Smooth muscle cell (in vitro differentiated cells): ENCODE data around the gene B3GNT3. TPM values are rescaled to one million over a fixed set of nuclear protein-coding genes. Genes with fewer than 3 reads are reported as not detected.

ENCODE experiments used
- DNase-seq: peaks from one replicate; lab custom pipeline; 2025; ENCODE audit not compliant: unreplicated experiment; lab: John Stamatoyannopoulos, UW
- H2AFZ ChIP-seq: fragments of 200-600 bp; sonication (generic); 2 replicates; pipeline ENCODE4 v1.6.0; 2016; ENCODE audit warnings: antibody characterized with exemption, low read depth, mild to moderate bottlenecking
- H3F3A ChIP-seq: fragments of 200-600 bp; sonication (generic); 2 replicates; pipeline ENCODE4 v1.6.0; 2017; ENCODE audit warnings: antibody characterized with exemption, low read depth
- H3K27ac ChIP-seq: fragments of 200-600 bp; sonication (generic); 2 replicates; pipeline ENCODE4 v1.5.1; 2016; ENCODE audit warnings: low read depth, mild to moderate bottlenecking
- H3K27me3 ChIP-seq: fragments of 200-600 bp; sonication (generic); 2 replicates; pipeline ENCODE4 v1.6.1; 2016; ENCODE audit warnings: low read depth, mild to moderate bottlenecking
- H3K36me3 ChIP-seq: fragments of 200-600 bp; sonication (generic); 2 replicates; pipeline ENCODE4 v1.5.1; 2016; ENCODE audit warnings: low read depth
- H3K4me1 ChIP-seq: fragments of 200-600 bp; sonication (generic); 2 replicates; pipeline ENCODE4 v1.5.1; 2016; ENCODE audit warnings: low read depth
- H3K4me2 ChIP-seq: fragments of 200-600 bp; sonication (generic); 2 replicates; pipeline ENCODE4 v1.6.0; 2016; ENCODE audit warnings: mild to moderate bottlenecking
- H3K4me3 ChIP-seq: fragments of 200-600 bp; sonication (generic); 2 replicates; pipeline ENCODE4 v1.5.1; 2016; ENCODE audit warnings: mild to moderate bottlenecking
- H3K79me2 ChIP-seq: fragments of 200-600 bp; sonication (generic); 2 replicates; pipeline ENCODE4 v1.6.0; 2016; ENCODE audit warnings: low read depth, mild to moderate bottlenecking
- H3K9ac ChIP-seq: fragments of 200-600 bp; sonication (generic); 2 replicates; pipeline ENCODE4 v1.6.0; 2016; ENCODE audit warnings: low read depth
- H3K9me3 ChIP-seq: fragments of 200-600 bp; sonication (generic); replicated peaks from 2 replicates; pipeline ENCODE4 v1.5.1; 2016; ENCODE audit warnings: low read depth
- H4K20me1 ChIP-seq: fragments of 200-600 bp; sonication (generic); 2 replicates; pipeline ENCODE4 v1.6.0; 2016; ENCODE audit warnings: low read depth
- CTCF ChIP-seq: fragments of 200-600 bp; sonication (generic); IDR thresholded peaks from 2 replicates; pipeline ENCODE4 v1.5.1; 2017; ENCODE audit warnings: borderline replicate concordance, mild to moderate bottlenecking, antibody characterized with exemption; ENCODE audit not compliant: insufficient read depth, poor library complexity, severe bottlenecking
- WGBS: methylation state at CpG from one replicate; pipeline ENCODE4 v1.1.7; 2016; ENCODE audit warnings: low lambda C conversion rate; 5-methylcytosine and 5-hydroxymethylcytosine counted together
- polyA plus RNA-seq: library from polyadenylated mRNA; unstranded; fragments of >200 nt; fragmentation: Nextera tagmentation; extraction: Ambion mirVana; gene quantifications from 2 replicates; pipeline ENCODE4 v1.2.1, GENCODE V29; 2016
- total RNA-seq: library from RNA; depleted of rRNA; stranded (reverse); fragments of >200 nt; gene quantifications from 2 replicates; pipeline ENCODE4 v1.2.3, GENCODE V29; 2014

B3GNT3 gene
- total and polyA plus RNA-seq, 2 experiments from 2014 or later, result 2.8 TPM; not detected in 1

GRCh38 chr19:17843908-17844490 lies 49.1 kb downstream of the B3GNT3 start:
- Histone ChIP-seq H3K4me1 (peaks cover 14% of the 10 kb centered on the region), H2AFZ (no peak overlapping the region), H3K27me3 (peaks cover 6% of the 10 kb centered on the region), H3F3A (no peaks in the 10 kb centered on the region), H3K9me3 (no peaks in the 10 kb centered on the region), H3K36me3 (no peaks in the 10 kb centered on the region), H3K9ac (no peak overlapping the region), H3K27ac (no peak overlapping the region), H3K4me3 (no peak overlapping the region), H4K20me1 (no peaks in the 10 kb centered on the region), H3K79me2 (no peaks in the 10 kb centered on the region), H3K4me2 (no peak overlapping the region)
- no peak for TF ChIP-seq CTCF
- WGBS, result 94% methylated on average over 14 of the region's 14 CpGs
- DNase-seq, result no peak

- H3K4me3 ChIP-seq, result no peak overlapping the region
- no peaks in the 10 kb centered on the region for H3K9me3 ChIP-seq
- no peak overlapping the region for H3K9ac ChIP-seq
- no peak overlapping the region for H3K27ac ChIP-seq
- 96% methylated on average over 8 of the region's 8 CpGs for WGBS
- TF ChIP-seq CTCF, result no peak
- no peaks in the 10 kb centered on the region for H4K20me1 ChIP-seq
- no peak overlapping the region for H3K4me2 ChIP-seq
- H3F3A ChIP-seq, result peaks cover 4% of the 10 kb centered on the region
- DNase-seq, result no peak
- H3K36me3 ChIP-seq, result no peaks in the 10 kb centered on the region
- no peak overlapping the region for H2AFZ ChIP-seq
- no peaks in the 10 kb centered on the region for H3K79me2 ChIP-seq
- H3K4me1 ChIP-seq, result peaks cover 11% of the 10 kb centered on the region
- peaks cover under 1% of the 10 kb centered on the region for H3K27me3 ChIP-seq
Measured at GRCh38 chr19:17846146-17846545, 51.2 kb downstream of the B3GNT3 start.

GRCh38 chr19:17847538-17848366 lies 52.8 kb downstream of the B3GNT3 start, which contains the start of gene JAK3:
JAK3 (minus strand) TSS chr19:17847982; CDS start chr19:17844417, 3,565 bp downstream.
- no peak within 1 kb of the TSS for H3K9ac ChIP-seq
- peak within 1 kb of the TSS; percentile 87 for H2AFZ ChIP-seq
- peaks cover 4% of the 10 kb centered on the region for H3F3A ChIP-seq
- no peaks in the 10 kb centered on the region for H3K27me3 ChIP-seq
- H3K79me2 ChIP-seq, result no peaks in the 10 kb centered on the region
- peaks cover 6% of the 10 kb centered on the region for H3K4me1 ChIP-seq
- H4K20me1 ChIP-seq, result no peaks in the 10 kb centered on the region
- peak; percentile 72 for DNase-seq
- no peaks in the 10 kb centered on the region for H3K9me3 ChIP-seq
- H3K4me3 ChIP-seq, result peak within 1 kb of the TSS; percentile 46
- TF ChIP-seq CTCF, result no peak
- no peaks in the 10 kb centered on the region for H3K36me3 ChIP-seq
- H3K4me2 ChIP-seq, result peak within 1 kb of the TSS; percentile 87
- H3K27ac ChIP-seq, result peak within 1 kb of the TSS; percentile 82
- 24% methylated on average over 21 of the region's 40 CpGs for WGBS
